HG03045 (cell line): Measurements from ENCODE around the gene GLCE.
"Not testable (repeated sequence)": the region's sequence is repeated elsewhere in the genome, so short reads cannot be mapped to it uniquely, and the experiment has no call there.

Experiments used
- ATAC-seq: cut with Tn5 transposase; IDR thresholded peaks from one replicate; pipeline ENCODE4 v1.9.1; 2021; ENCODE audit warnings: mild to moderate bottlenecking, moderate library complexity; ENCODE audit not compliant: unreplicated experiment

The GLCE gene

GRCh38 chr15:69244798-69245197 is 84.4 kb downstream of the GLCE start:
- no peak for ATAC-seq

GRCh38 chr15:69253156-69253555 is 92.7 kb downstream of the GLCE start:
- no peak for ATAC-seq

- no peak for ATAC-seq
These were observed 105.0 kb downstream of the GLCE start for GRCh38 chr15:69265347-69265955.

- ATAC-seq: no peak
These were observed 110.8 kb downstream of the GLCE start for GRCh38 chr15:69271217-69271616.

- no peak for ATAC-seq
These were observed 111.7 kb downstream of the GLCE start for GRCh38 chr15:69272139-69272538.

- ATAC-seq: no peak
These were observed 112.5 kb downstream of the GLCE start for GRCh38 chr15:69272891-69273290.

GRCh38 chr15:69275074-69275670 is 114.7 kb downstream of the GLCE start:
- no peak for ATAC-seq

GRCh38 chr15:69275933-69276560 is 115.6 kb downstream of the GLCE start:
- ATAC-seq: no peak

GRCh38 chr15:69277316-69277715 is 116.9 kb downstream of the GLCE start:
- ATAC-seq: no peak

GRCh38 chr15:69279636-69280035 is 119.2 kb downstream of the GLCE start:
- ATAC-seq: no peak

GRCh38 chr15:69280783-69281182 is 120.3 kb downstream of the GLCE start:
- no peak for ATAC-seq

- no peak for ATAC-seq
These were observed 121.8 kb downstream of the GLCE start for GRCh38 chr15:69282104-69282743.

- ATAC-seq: no peak
These were observed 125.4 kb downstream of the GLCE start for GRCh38 chr15:69285834-69286233.

GRCh38 chr15:69288011-69288410 is 127.6 kb downstream of the GLCE start:
- ATAC-seq: no peak

- ATAC-seq: no peak
These were observed 128.3 kb downstream of the GLCE start for GRCh38 chr15:69288531-69289341.

- ATAC-seq: no peak
These were observed 129.1 kb downstream of the GLCE start for GRCh38 chr15:69289342-69290146.

GRCh38 chr15:69290346-69291164 is 130.1 kb downstream of the GLCE start:
- ATAC-seq: no peak

- ATAC-seq: not testable (repeated sequence)
These were observed 131.2 kb downstream of the GLCE start for GRCh38 chr15:69291651-69292050.

- no peak for ATAC-seq
These were observed 132.5 kb downstream of the GLCE start for GRCh38 chr15:69292826-69293420.
